PC-3 (cell line): ENCODE measurements around the gene SLC26A11.

Experiments
- EZH2 ChIP-seq: fragments of 300-600 bp; sonication (generic); IDR thresholded peaks from one replicate; pipeline ENCODE4 v1.6.1; 2017; ENCODE audit warnings: antibody characterized with exemption, mild to moderate bottlenecking, low read length; ENCODE audit not compliant: unreplicated experiment
- TF ChIP-seq, protein P1 (sequence below): fragments of 300-600 bp; sonication (generic); conservative IDR thresholded peaks from 2 replicates; pipeline ENCODE4 v1.5.1; 2017; ENCODE audit warnings: antibody characterized with exemption, low read depth, mild to moderate bottlenecking, low read length

GRCh38 chr17:80287806-80288567 is 67.8 kb downstream of the SLC26A11 start:
- TF ChIP-seq, protein P1, sequence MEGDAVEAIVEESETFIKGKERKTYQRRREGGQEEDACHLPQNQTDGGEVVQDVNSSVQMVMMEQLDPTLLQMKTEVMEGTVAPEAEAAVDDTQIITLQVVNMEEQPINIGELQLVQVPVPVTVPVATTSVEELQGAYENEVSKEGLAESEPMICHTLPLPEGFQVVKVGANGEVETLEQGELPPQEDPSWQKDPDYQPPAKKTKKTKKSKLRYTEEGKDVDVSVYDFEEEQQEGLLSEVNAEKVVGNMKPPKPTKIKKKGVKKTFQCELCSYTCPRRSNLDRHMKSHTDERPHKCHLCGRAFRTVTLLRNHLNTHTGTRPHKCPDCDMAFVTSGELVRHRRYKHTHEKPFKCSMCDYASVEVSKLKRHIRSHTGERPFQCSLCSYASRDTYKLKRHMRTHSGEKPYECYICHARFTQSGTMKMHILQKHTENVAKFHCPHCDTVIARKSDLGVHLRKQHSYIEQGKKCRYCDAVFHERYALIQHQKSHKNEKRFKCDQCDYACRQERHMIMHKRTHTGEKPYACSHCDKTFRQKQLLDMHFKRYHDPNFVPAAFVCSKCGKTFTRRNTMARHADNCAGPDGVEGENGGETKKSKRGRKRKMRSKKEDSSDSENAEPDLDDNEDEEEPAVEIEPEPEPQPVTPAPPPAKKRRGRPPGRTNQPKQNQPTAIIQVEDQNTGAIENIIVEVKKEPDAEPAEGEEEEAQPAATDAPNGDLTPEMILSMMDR, result no peak
- no peak for TF ChIP-seq EZH2
